Measurements from ENCODE around the gene DUS1L.
A peak's percentile ranks its signal among the peaks of the same experiment; 100 is the strongest.

DUS1L gene

GRCh38 chr17:82106688-82107305 lies 41.2 kb upstream of the DUS1L start:
- no CpG with 5 or more reads among the region's 9 CpGs for WGBS (ENCODE audit: extremely low coverage, insufficient coverage, insufficient read length)
- H3K18ac ChIP-seq (ENCODE audit: low read length) = no peak overlapping the region
- H3K4me2 ChIP-seq (ENCODE audit: low read length) = peak overlapping the region; percentile 7

GRCh38 chr17:82105882-82106687 lies 40.5 kb upstream of the DUS1L start:
- no peak overlapping the region for H4K91ac ChIP-seq (ENCODE audit: low read depth, low read length)
- H2BK120ac ChIP-seq (ENCODE audit: insufficient read depth, low read length, poor library complexity) = no peak overlapping the region
- H3K27ac ChIP-seq (ENCODE audit: low read depth, low read length) = no peak overlapping the region
- no CpG with 5 or more reads among the region's 24 CpGs for WGBS (ENCODE audit: extremely low coverage, insufficient coverage, insufficient read length)
- H3K27me3 ChIP-seq (ENCODE audit: insufficient read depth, low read length) = no peaks in the 10 kb centered on the region
- H3K18ac ChIP-seq (ENCODE audit: low read length) = peak overlapping the region; percentile 16
- H3K79me2 ChIP-seq (ENCODE audit: control insufficient read depth, insufficient read depth, low read length, poor library complexity) = no peaks in the 10 kb centered on the region
- H3K14ac ChIP-seq (ENCODE audit: low read length) = peak overlapping the region; percentile 7
- H2AFZ ChIP-seq (ENCODE audit: insufficient read depth, low read length, poor library complexity) = peak overlapping the region; percentile 13
- H3K9ac ChIP-seq (ENCODE audit: low read length) = no peak overlapping the region
- peak; percentile 86 to 91 for DNase-seq
- no peak overlapping the region for H3K4ac ChIP-seq (ENCODE audit: low read depth, low read length)
- peaks cover 37 to 50% of the 10 kb centered on the region in 2 experiments for H3K4me1 ChIP-seq (ENCODE audit: control insufficient read depth in 1 of 2, insufficient read depth in 2 of 2, low read length in 2 of 2)
- H3K23ac ChIP-seq (ENCODE audit: low read length) = no peak overlapping the region
- no peaks in the 10 kb centered on the region for H3K9me3 ChIP-seq (ENCODE audit: insufficient read depth, low read depth, low read length)
- no peak overlapping the region for H2BK12ac ChIP-seq (ENCODE audit: low read length)
- no peak overlapping the region for H4K8ac ChIP-seq (ENCODE audit: low read depth, low read length)
- H3K4me3 ChIP-seq (ENCODE audit: low read depth, low read length) = no peak overlapping the region
- no peaks in the 10 kb centered on the region for H3K36me3 ChIP-seq (ENCODE audit: control insufficient read depth in 1 of 2, insufficient read depth in 2 of 2, low read length in 2 of 2)
- H3K79me1 ChIP-seq (ENCODE audit: low read length) = peaks cover 16% of the 10 kb centered on the region
- no peak overlapping the region for H4K12ac ChIP-seq (ENCODE audit: low read depth, low read length)
- no peak overlapping the region for H2BK5ac ChIP-seq (ENCODE audit: low read depth, low read length, poor library complexity)
- H3K4me2 ChIP-seq (ENCODE audit: low read length) = peak overlapping the region; percentile 7
- peak overlapping the region; percentile 38 for H2AK5ac ChIP-seq (ENCODE audit: low read length)

More at GRCh38 chr17:82106688-82107305, 41.2 kb upstream of the DUS1L start:
- Histone ChIP-seq H3K9me3 (ENCODE audit: insufficient read depth, low read depth, low read length) (no peaks in the 10 kb centered on the region), H4K8ac (ENCODE audit: low read depth, low read length) (no peak overlapping the region), H3K36me3 (ENCODE audit: control insufficient read depth in 1 of 2, insufficient read depth in 2 of 2, low read length in 2 of 2) (no peaks in the 10 kb centered on the region), H3K14ac (ENCODE audit: low read length) (no peak overlapping the region), H2BK12ac (ENCODE audit: low read length) (no peak overlapping the region), H3K27me3 (ENCODE audit: insufficient read depth, low read length) (no peaks in the 10 kb centered on the region), H3K23ac (ENCODE audit: low read length) (no peak overlapping the region), H3K79me1 (ENCODE audit: low read length) (peaks cover 16% of the 10 kb centered on the region), H2AFZ (ENCODE audit: insufficient read depth, low read length, poor library complexity) (no peak overlapping the region), H3K4ac (ENCODE audit: low read depth, low read length) (no peak overlapping the region), H3K79me2 (ENCODE audit: control insufficient read depth, insufficient read depth, low read length, poor library complexity) (no peaks in the 10 kb centered on the region), H2BK120ac (ENCODE audit: insufficient read depth, low read length, poor library complexity) (no peak overlapping the region), H3K4me3 (ENCODE audit: low read depth, low read length) (no peak overlapping the region), H2BK5ac (ENCODE audit: low read depth, low read length, poor library complexity) (no peak overlapping the region), H2AK5ac (ENCODE audit: low read length) (no peak overlapping the region), H4K12ac (ENCODE audit: low read depth, low read length) (no peak overlapping the region), H3K27ac (ENCODE audit: low read depth, low read length) (no peak overlapping the region), H4K91ac (ENCODE audit: low read depth, low read length) (no peak overlapping the region), H3K4me1 (ENCODE audit: control insufficient read depth in 1 of 2, insufficient read depth in 2 of 2, low read length in 2 of 2) (peaks cover 37 to 43% of the 10 kb centered on the region in 2 experiments), H3K9ac (ENCODE audit: low read length) (no peak overlapping the region)
- DNase-seq = no peak

GRCh38 chr17:82105417-82105881 lies 39.8 kb upstream of the DUS1L start:
- no CpG with 5 or more reads among the region's 13 CpGs for WGBS (ENCODE audit: extremely low coverage, insufficient coverage, insufficient read length)
- Histone ChIP-seq H2BK12ac (ENCODE audit: low read length) (peak overlapping the region; percentile 67), H4K91ac (ENCODE audit: low read depth, low read length) (no peak overlapping the region)

GRCh38 chr17:82104797-82105416 lies 39.3 kb upstream of the DUS1L start:
- H2BK12ac ChIP-seq (ENCODE audit: low read length) = peak overlapping the region; percentile 67
- peaks cover 41 to 55% of the 10 kb centered on the region in 2 experiments for H3K4me1 ChIP-seq (ENCODE audit: control insufficient read depth in 1 of 2, insufficient read depth in 2 of 2, low read length in 2 of 2)
- peak overlapping the region; percentile 38 for H3K14ac ChIP-seq (ENCODE audit: low read length)
- H4K12ac ChIP-seq (ENCODE audit: low read depth, low read length) = no peak overlapping the region
- WGBS (ENCODE audit: extremely low coverage, insufficient coverage, insufficient read length) = no CpG with 5 or more reads among the region's 11 CpGs
- peak overlapping the region; percentile 83 for H2AK5ac ChIP-seq (ENCODE audit: low read length)
- DNase-seq = peak in 1 of 2 donors; percentile 55
- H2BK120ac ChIP-seq (ENCODE audit: insufficient read depth, low read length, poor library complexity) = no peak overlapping the region
- peaks cover 16% of the 10 kb centered on the region for H3K79me1 ChIP-seq (ENCODE audit: low read length)
- no peak overlapping the region for H3K4me3 ChIP-seq (ENCODE audit: low read depth, low read length)
- no peaks in the 10 kb centered on the region for H3K79me2 ChIP-seq (ENCODE audit: control insufficient read depth, insufficient read depth, low read length, poor library complexity)
- no peak overlapping the region for H3K4ac ChIP-seq (ENCODE audit: low read depth, low read length)
- no peak overlapping the region for H4K8ac ChIP-seq (ENCODE audit: low read depth, low read length)
- peak overlapping the region; percentile 16 for H3K18ac ChIP-seq (ENCODE audit: low read length)
- H3K23ac ChIP-seq (ENCODE audit: low read length) = no peak overlapping the region
- H2AFZ ChIP-seq (ENCODE audit: insufficient read depth, low read length, poor library complexity) = no peak overlapping the region
- no peak overlapping the region for H3K4me2 ChIP-seq (ENCODE audit: low read length)
- no peaks in the 10 kb centered on the region for H3K36me3 ChIP-seq (ENCODE audit: control insufficient read depth in 1 of 2, insufficient read depth in 2 of 2, low read length in 2 of 2)
- no peak overlapping the region for H2BK5ac ChIP-seq (ENCODE audit: low read depth, low read length, poor library complexity)
- H3K27me3 ChIP-seq (ENCODE audit: insufficient read depth, low read length) = no peaks in the 10 kb centered on the region
- H3K27ac ChIP-seq (ENCODE audit: low read depth, low read length) = peak overlapping the region; percentile 27
- no peak overlapping the region for H3K9ac ChIP-seq (ENCODE audit: low read length)
- no peaks in the 10 kb centered on the region for H3K9me3 ChIP-seq (ENCODE audit: insufficient read depth, low read depth, low read length)
- H4K91ac ChIP-seq (ENCODE audit: low read depth, low read length) = peak overlapping the region; percentile 48

More at GRCh38 chr17:82105417-82105881, 39.8 kb upstream of the DUS1L start:
- Histone ChIP-seq H3K23ac (ENCODE audit: low read length) (no peak overlapping the region), H3K9ac (ENCODE audit: low read length) (no peak overlapping the region), H3K27me3 (ENCODE audit: insufficient read depth, low read length) (no peaks in the 10 kb centered on the region), H3K79me2 (ENCODE audit: control insufficient read depth, insufficient read depth, low read length, poor library complexity) (no peaks in the 10 kb centered on the region), H3K36me3 (ENCODE audit: control insufficient read depth in 1 of 2, insufficient read depth in 2 of 2, low read length in 2 of 2) (no peaks in the 10 kb centered on the region), H4K12ac (ENCODE audit: low read depth, low read length) (no peak overlapping the region), H3K4ac (ENCODE audit: low read depth, low read length) (no peak overlapping the region), H3K4me1 (ENCODE audit: control insufficient read depth in 1 of 2, insufficient read depth in 2 of 2, low read length in 2 of 2) (peaks cover 38 to 51% of the 10 kb centered on the region in 2 experiments), H3K4me2 (ENCODE audit: low read length) (no peak overlapping the region), H3K18ac (ENCODE audit: low read length) (peak overlapping the region; percentile 16), H3K4me3 (ENCODE audit: low read depth, low read length) (no peak overlapping the region), H2BK120ac (ENCODE audit: insufficient read depth, low read length, poor library complexity) (no peak overlapping the region), H4K8ac (ENCODE audit: low read depth, low read length) (no peak overlapping the region), H2AFZ (ENCODE audit: insufficient read depth, low read length, poor library complexity) (no peak overlapping the region), H3K27ac (ENCODE audit: low read depth, low read length) (no peak overlapping the region), H3K14ac (ENCODE audit: low read length) (peak overlapping the region; percentile 5), H3K79me1 (ENCODE audit: low read length) (peaks cover 16% of the 10 kb centered on the region), H2AK5ac (ENCODE audit: low read length) (peak overlapping the region; percentile 38), H2BK5ac (ENCODE audit: low read depth, low read length, poor library complexity) (no peak overlapping the region), H3K9me3 (ENCODE audit: insufficient read depth, low read depth, low read length) (no peaks in the 10 kb centered on the region)
- DNase-seq = no peak
